ENCODE results near the gene PSENEN. TPM values are rescaled to one million over a fixed set of nuclear protein-coding genes. Genes with fewer than 3 reads are reported as not detected.

Gene PSENEN, protein sequence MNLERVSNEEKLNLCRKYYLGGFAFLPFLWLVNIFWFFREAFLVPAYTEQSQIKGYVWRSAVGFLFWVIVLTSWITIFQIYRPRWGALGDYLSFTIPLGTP
- total RNA-seq (10 to 100 TPM; 21.2 to 24.9 TPM), total RNA-seq (4.1 to 8.9 reads per million in 2 donors)

DNA sequence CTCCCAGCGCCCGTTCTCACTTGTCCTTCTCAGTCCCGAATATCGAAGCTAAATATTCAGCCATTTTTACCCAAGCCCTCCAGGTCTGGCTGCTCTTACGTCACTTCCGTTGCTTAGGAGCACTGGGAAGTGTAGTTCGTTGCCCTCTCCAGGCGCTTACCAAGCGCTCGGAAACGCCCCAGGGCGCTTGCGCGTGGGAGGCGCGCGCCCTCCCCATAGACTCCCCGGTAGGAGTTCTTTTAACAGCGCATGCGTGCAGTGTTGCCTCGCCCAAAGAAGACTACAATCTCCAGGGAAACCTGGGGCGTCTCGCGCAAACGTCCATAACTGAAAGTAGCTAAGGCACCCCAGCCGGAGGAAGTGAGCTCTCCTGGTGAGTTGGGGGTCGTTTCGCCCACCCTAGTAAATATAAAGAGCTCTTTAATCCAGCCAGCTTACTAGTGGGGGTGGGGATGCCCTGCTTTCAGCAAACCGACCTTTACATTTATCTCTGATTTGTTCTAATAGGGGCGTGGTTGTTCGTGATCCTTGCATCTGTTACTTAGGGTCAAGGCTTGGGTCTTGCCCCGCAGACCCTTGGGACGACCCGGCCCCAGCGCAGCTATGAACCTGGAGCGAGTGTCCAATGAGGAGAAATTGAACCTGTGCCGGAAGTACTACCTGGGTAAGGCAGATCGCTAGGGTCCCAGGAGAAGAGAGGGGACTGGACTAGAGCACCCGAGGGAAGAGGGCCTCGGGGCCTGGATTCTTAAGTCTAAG, at the start of gene PSENEN, which contains the start of gene U2AF1L4:
TSS of gene PSENEN (plus strand) at position 324 of the 759 bp plus-strand sequence. CDS start at position 604, 280 bp downstream.
TSS of gene U2AF1L4 (minus strand) at position 91 of the 759 bp plus-strand sequence. CDS start at position 64, 27 bp downstream.
- no peaks in the 10 kb centered on the region for H3K27me3 Mint-ChIP-seq
- peak; percentile 91 to 96 (median 92) for DNase-seq
- H3K9me3 ChIP-seq (ENCODE audit: control insufficient read depth, low read length, poor library complexity, severe bottlenecking), result no peaks in the 10 kb centered on the region
- H3K36me3 Mint-ChIP-seq (ENCODE audit: low read depth), result peaks cover 4% of the 10 kb centered on the region
- peak; percentile 66 for ATAC-seq
- peaks cover 58% of the 10 kb centered on the region for H3K4me1 Mint-ChIP-seq
- H3K27ac Mint-ChIP-seq, result peak within 1 kb of the TSS; percentile 100
- H3K4me3 Mint-ChIP-seq, result peak within 1 kb of the TSS; percentile 98

DNA sequence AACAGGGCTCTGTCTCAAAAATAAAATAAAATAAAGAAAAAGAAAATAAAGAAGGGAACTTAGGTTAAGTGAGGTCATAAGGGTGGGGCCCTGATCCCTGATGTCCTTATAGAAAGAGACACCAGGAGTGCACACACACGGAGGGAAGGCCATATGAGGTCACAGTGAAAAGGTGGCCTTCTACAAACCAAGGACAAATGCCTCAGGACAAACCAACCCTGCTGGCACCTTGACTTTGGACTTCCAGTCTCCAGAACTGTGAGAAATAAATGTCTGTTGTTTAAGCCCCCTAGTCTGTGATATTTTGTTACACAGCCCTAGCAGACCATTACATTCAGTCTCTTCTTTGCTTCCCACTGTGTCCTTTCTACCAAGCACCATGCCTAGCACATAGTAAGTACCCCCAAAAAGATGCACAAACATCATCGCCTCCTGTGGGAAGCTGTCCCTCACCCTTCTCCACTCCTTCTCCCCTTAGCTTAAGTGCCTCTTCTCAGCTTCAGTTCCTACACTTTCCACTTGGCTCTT, 49.5 kb upstream of the PSENEN start:
- Mint-ChIP-seq H3K4me3 (no peak overlapping the region), H3K4me1 (peaks cover 3% of the 10 kb centered on the region), H3K27ac (no peak overlapping the region), H3K27me3 (no peaks in the 10 kb centered on the region), H3K36me3 (ENCODE audit: low read depth) (no peaks in the 10 kb centered on the region)
- ATAC-seq (no peak), DNase-seq (no peak)
- no peaks in the 10 kb centered on the region for H3K9me3 ChIP-seq (ENCODE audit: control insufficient read depth, low read length, poor library complexity, severe bottlenecking)

DNA sequence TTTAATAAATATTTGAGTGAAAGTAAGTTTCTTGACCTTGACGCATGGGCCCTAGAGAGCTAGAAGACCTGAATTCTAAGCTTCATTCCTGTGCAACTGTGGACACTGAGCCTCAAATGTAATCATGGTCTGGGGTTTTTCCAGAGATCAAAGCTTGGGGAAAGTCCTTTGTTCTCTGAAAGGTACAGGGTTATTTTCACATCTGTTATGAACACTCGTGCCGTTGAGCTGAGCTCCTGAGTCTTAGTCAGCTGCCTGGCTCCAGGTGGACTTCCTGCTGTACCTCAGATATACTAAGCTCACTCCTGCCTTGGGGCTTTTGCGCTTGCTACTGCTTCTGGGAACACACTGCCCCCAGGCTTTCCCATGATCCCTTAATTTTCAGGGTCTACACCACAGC, 48.6 kb upstream of the PSENEN start:
- H3K27ac Mint-ChIP-seq, result no peak overlapping the region
- H3K4me3 Mint-ChIP-seq, result no peak overlapping the region
- H3K36me3 Mint-ChIP-seq (ENCODE audit: low read depth), result no peaks in the 10 kb centered on the region
- H3K9me3 ChIP-seq (ENCODE audit: control insufficient read depth, low read length, poor library complexity, severe bottlenecking), result no peaks in the 10 kb centered on the region
- ATAC-seq (no peak), DNase-seq (no peak)
- H3K4me1 Mint-ChIP-seq, result peaks cover 3% of the 10 kb centered on the region
- no peaks in the 10 kb centered on the region for H3K27me3 Mint-ChIP-seq

DNA sequence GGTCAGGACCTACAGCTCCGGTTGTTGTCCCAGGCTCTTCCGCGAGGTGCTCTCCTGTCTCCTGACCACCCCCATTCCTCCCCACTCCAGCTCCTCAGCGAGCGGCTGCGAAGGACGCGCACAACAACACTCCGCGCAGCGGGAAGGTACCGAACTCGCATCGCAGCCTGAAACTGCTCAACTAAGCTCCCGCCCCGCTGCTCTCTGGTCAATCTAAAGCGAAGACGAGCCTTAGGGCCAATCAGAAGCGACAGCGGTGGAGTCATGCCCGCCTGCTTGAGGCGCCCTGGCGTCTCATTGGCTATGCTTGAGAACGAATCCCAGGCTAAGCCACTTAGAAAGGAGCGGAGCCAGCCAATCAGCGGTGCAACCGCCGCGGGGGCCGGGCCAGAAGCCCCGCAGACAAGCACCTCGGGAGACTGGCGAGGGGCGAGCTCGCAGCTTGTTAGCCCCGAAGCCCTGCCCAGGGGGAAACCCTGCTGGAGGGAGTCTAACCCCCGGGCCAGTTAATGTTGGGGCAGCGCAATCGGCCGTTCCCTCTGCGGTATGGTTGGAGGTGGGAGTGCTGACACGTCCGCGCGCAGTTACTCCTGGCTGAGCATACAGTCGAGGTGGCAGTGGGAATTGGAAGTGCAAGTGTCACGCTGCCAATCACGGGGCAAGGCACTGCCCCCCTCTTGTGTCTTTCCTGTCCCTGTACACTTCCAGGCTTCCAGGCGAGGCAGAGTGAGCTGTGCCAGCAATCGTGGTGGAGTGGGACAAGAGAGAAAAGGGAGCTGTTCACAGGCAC, 43.0 kb upstream of the PSENEN start:
- H3K4me3 Mint-ChIP-seq, result peak overlapping the region; percentile 97
- peak overlapping the region; percentile 95 for H3K27ac Mint-ChIP-seq
- H3K9me3 ChIP-seq (ENCODE audit: control insufficient read depth, low read length, poor library complexity, severe bottlenecking), result no peaks in the 10 kb centered on the region
- H3K4me1 Mint-ChIP-seq, result peaks cover 6% of the 10 kb centered on the region
- H3K36me3 Mint-ChIP-seq (ENCODE audit: low read depth), result no peaks in the 10 kb centered on the region
- DNase-seq (peak; percentile 83 to 89 (median 83)), ATAC-seq (peak; percentile 100)
- peaks cover 6% of the 10 kb centered on the region for H3K27me3 Mint-ChIP-seq

DNA sequence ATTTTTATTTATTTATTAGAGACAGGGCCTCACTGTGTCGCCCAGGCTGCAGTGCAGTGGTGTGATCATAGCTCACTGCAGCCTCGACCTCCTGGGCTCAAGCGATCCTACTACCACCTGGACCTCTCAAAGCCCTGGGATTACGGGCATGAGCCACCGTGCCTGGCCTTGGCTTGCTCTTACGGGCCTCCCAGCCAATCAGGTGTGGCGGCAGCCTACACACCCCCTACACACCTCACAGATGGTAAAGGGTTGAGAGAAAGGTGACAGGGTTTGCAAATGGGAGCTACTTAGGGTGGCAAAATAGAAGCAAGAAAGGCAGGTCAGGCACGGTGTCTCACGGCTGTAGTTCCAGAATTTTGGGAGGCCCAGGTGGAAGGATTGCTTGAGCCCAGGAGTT, 42.1 kb upstream of the PSENEN start:
- Mint-ChIP-seq H3K27ac (no peak overlapping the region), H3K27me3 (peaks cover 6% of the 10 kb centered on the region), H3K4me1 (peaks cover 6% of the 10 kb centered on the region), H3K36me3 (ENCODE audit: low read depth) (no peaks in the 10 kb centered on the region), H3K4me3 (peak overlapping the region; percentile 97)
- DNase-seq, result no peak
- ATAC-seq, result no peak
- H3K9me3 ChIP-seq (ENCODE audit: control insufficient read depth, low read length, poor library complexity, severe bottlenecking), result no peaks in the 10 kb centered on the region

DNA sequence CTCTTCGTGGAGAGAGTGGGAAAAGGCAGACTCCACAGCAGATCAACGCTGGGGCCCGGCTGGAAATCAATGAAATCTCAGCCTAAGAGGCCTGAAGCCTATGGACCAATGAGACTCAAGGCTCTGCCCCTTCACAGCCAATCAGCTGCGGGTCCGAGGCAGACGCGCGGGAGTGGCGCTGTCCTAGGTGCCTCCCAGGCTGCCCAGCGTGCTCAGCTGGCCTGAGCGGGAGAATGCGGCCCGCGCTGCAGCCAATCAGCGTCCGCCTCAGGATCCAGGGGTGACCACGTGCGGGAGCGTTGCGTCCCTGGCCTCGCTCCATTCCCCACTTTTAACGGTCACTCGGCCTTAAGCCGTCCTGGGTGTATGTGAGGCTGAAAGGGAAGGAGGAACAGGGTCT, 41.2 kb upstream of the PSENEN start, which contains the start of gene ZBTB32:
TSS of gene ZBTB32 (plus strand) at position 341 of the 400 bp plus-strand sequence. CDS start 10,069 bp downstream, outside the sequence.
- Mint-ChIP-seq H3K27me3 (peaks cover 6% of the 10 kb centered on the region), H3K4me3 (no peak within 1 kb of the TSS), H3K4me1 (peaks cover 6% of the 10 kb centered on the region), H3K36me3 (ENCODE audit: low read depth) (no peaks in the 10 kb centered on the region), H3K27ac (no peak within 1 kb of the TSS)
- ATAC-seq (no peak), DNase-seq (no peak)
- no peaks in the 10 kb centered on the region for H3K9me3 ChIP-seq (ENCODE audit: control insufficient read depth, low read length, poor library complexity, severe bottlenecking)

DNA sequence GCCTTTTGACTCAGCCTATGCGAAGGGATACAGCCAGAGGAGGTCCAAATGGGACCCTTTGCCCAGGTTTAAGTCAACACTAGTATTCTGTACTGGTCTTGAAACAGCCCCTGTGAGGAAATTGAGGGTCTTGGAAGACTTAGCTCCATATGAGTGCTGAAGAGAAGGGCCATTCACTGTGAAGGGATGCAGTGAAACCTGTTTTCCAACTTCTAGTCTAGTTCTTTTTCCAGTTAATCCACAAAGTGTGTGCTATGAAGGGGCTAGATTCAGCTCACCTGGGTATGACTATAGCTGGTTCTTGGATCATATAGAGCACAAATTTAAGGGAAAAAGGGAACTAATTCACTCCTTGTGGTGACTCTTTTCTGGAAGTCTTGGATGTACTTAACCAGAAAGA, 37.1 kb upstream of the PSENEN start:
- H3K36me3 Mint-ChIP-seq (ENCODE audit: low read depth), result no peaks in the 10 kb centered on the region
- H3K9me3 ChIP-seq (ENCODE audit: control insufficient read depth, low read length, poor library complexity, severe bottlenecking), result no peaks in the 10 kb centered on the region
- peaks cover 17% of the 10 kb centered on the region for H3K4me1 Mint-ChIP-seq
- no peaks in the 10 kb centered on the region for H3K27me3 Mint-ChIP-seq
- no peak overlapping the region for H3K4me3 Mint-ChIP-seq
- DNase-seq, result no peak
- H3K27ac Mint-ChIP-seq, result no peak overlapping the region
- no peak for ATAC-seq

DNA sequence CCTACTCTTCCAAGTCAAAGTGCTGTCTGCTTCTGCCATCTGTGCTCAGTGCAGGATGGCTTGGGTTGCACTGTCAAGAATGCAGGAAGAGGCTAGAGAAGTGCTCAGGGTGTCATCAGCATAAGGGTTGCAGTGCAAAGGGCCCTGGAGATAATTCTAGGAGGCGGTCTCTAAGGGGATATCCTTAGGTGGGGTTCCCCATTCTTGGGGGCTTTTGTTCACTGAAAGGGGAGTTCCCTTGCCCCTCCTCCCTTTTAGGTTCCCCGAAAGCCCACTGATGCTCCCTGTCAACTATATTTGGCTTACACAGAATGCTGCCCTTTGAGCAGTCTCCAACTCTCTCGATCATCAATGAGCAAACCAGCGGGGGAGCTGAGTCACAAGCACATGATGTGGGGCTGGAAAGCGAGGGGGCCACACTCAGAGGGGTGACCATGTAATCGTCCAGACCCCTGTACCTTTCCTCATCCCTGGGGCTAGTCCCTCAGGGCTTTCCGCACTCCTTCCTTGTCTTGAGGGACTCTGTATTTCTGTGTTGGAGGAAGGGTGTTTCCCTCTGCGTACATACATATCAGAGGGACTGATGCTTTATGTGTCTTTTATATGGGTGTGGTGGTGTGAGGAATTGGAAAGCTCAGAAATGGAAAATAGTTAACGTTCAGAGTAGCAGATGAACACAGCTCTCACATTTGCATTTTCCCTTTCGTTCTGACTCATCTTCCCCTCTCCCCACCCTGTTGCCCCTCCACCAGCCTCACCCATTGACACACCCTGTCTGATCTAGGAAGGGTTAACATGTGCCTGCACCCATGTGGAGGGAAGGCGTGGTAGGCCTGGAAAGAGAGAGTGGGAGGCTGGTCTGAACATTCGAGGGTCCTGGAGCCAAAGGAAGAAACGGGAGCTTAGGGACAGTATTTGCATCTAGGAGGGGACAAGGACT, 34.4 kb upstream of the PSENEN start:
- ATAC-seq, result peak; percentile 38
- Mint-ChIP-seq H3K4me1 (peaks cover 36% of the 10 kb centered on the region), H3K4me3 (peak overlapping the region; percentile 75), H3K27me3 (no peaks in the 10 kb centered on the region), H3K36me3 (ENCODE audit: low read depth) (no peaks in the 10 kb centered on the region), H3K27ac (peak overlapping the region; percentile 94)
- DNase-seq, result no peak
- H3K9me3 ChIP-seq (ENCODE audit: control insufficient read depth, low read length, poor library complexity, severe bottlenecking), result no peaks in the 10 kb centered on the region

DNA sequence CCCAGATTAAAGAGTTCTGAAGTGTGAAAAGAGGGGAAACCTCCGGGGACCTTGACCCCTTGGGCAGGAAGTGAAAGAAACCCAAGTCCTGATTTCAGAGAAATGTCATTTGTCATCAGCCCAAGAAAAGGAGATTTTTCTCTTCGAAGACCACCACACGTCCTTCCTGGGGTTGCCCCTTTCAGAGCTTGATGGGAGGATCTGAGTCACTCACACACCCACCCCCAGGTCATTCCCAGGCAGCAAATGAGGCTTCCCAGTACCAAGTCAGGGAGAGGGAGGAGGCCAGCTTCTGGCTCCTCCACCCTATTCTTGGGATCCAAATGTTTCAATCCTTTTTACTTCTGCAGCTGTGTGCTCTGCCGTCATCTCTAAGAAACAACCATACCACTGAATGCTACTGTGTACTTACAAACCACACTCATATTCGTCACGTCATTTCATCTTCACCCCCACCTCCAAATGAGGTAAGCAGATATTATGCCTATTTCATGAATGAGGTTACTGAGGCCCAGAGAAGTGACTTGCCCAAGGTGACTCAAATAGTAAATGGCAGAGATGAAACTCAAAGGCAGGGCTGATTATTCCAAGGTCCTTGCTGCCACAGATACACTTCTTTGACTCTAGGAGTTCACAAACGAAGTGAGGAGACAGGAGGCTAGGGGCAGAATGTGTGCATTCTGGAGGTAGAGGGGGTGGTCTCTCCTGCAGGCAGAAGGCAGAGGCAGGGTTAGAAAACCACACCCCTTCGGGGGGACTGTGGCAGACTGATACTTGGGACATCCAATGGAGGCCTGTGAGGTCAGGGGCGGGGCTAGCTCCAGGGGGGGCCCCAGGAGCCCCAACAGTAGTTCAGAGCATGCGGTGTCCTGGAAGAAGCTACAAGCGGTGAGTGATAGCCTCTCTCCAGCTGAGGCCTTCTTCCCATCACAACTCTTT, 32.6 kb upstream of the PSENEN start:
- peak overlapping the region; percentile 94 for H3K27ac Mint-ChIP-seq
- H3K4me1 Mint-ChIP-seq, result peaks cover 44% of the 10 kb centered on the region
- H3K4me3 Mint-ChIP-seq, result peak overlapping the region; percentile 73
- H3K27me3 Mint-ChIP-seq, result no peaks in the 10 kb centered on the region
- DNase-seq (no peak), ATAC-seq (peak; percentile 21)
- H3K9me3 ChIP-seq (ENCODE audit: control insufficient read depth, low read length, poor library complexity, severe bottlenecking), result no peaks in the 10 kb centered on the region
- no peaks in the 10 kb centered on the region for H3K36me3 Mint-ChIP-seq (ENCODE audit: low read depth)

DNA sequence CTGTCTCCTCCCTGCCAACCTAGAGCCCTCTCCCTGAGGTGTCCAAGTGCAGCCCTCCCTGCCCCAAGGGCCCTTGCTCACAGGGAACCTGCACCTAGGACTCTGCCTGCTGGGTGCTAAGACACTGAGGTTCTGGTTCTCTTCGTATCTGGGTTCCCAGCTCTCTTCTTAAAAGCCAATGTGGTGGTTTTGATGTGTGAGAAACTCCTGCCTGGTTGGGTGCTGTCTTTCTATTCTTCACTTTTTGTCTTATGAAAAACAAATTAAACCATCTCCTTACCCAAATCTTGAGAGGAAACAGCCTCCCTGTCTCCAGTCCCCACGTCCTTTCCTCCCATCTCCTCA, 32.0 kb upstream of the PSENEN start:
- ATAC-seq (no peak), DNase-seq (no peak)
- Mint-ChIP-seq H3K4me3 (peak overlapping the region; percentile 78), H3K27me3 (no peaks in the 10 kb centered on the region), H3K36me3 (ENCODE audit: low read depth) (no peaks in the 10 kb centered on the region), H3K27ac (peak overlapping the region; percentile 94), H3K4me1 (peaks cover 44% of the 10 kb centered on the region)
- H3K9me3 ChIP-seq (ENCODE audit: control insufficient read depth, low read length, poor library complexity, severe bottlenecking), result no peaks in the 10 kb centered on the region

DNA sequence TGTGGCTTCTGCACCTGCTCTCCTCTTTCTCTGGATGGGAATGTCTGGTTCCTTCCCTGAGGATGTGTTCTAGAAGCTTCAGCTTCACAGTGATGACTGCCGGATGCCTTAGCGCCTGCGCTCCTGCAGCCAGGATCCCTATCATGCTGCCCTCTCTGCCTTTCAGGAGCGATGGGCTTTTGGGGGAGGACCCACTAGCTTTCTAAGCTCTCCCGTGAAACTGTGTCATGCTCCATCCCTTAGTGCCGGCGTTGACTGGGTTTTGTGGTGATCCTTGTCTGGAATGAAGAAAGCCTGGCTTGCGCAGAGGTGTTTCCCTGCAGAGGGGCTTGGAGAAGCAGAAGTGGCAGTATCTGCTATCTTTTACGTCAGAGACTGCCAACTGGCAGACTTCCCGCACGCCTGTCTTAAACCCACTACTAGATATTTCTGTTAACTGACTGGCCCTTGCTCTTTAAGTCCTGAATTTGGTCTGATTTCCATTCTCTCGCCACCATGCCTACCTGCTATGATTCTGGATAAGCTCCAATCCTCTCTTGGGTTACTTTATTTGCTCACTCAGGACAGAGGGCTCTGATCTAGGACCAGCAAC, 31.5 kb upstream of the PSENEN start:
- ATAC-seq (no peak), DNase-seq (no peak)
- Mint-ChIP-seq H3K27me3 (no peaks in the 10 kb centered on the region), H3K4me3 (peak overlapping the region; percentile 78), H3K27ac (peak overlapping the region; percentile 94), H3K4me1 (peaks cover 46% of the 10 kb centered on the region), H3K36me3 (ENCODE audit: low read depth) (no peaks in the 10 kb centered on the region)
- H3K9me3 ChIP-seq (ENCODE audit: control insufficient read depth, low read length, poor library complexity, severe bottlenecking), result no peaks in the 10 kb centered on the region
